ENCODE data around the gene PIERCE2.
"Not testable (repeated sequence)": the region's sequence is repeated elsewhere in the genome, so short reads cannot be mapped to it uniquely, and the experiment has no call there.

Gene PIERCE2

DNA sequence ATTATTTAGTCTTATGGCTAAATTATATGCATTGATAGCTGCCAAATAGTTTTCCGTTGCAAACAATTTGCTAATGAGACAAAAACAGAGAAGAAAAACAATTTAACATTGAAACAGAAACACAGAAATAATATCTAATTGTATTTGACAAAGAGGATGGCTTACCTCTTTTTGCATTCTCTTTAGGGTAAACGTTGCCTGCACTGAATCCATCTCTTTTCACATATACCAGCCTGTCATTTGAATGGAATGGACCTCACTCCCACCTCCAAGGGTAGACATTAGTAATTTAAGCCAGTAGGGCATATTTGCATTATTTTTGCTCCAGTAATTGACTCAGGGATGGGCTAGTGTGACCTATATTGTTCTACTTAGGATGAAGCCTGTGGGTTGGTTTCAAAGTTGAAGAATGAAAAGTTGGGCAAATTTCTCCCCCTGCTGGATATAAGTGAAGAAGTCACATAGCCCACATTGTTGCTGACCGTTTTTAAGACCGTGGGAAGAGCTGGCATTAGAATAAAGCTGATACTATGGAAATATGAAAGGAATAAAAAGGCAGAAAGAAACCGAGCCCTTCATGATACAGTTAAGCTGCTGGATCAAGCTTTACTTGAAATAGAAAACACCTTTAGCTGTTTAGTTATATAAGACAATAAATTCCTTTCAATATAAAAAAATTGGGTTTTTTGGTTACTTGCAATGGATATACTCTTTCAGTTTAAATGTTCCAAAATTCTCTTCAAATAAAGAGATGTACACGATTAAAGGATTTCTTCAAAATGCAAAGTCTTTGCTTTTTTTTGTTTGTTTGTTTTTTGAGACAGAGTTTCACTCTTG, 26.9 kb downstream of the PIERCE2 start:
- DNase-seq = no peak

DNA sequence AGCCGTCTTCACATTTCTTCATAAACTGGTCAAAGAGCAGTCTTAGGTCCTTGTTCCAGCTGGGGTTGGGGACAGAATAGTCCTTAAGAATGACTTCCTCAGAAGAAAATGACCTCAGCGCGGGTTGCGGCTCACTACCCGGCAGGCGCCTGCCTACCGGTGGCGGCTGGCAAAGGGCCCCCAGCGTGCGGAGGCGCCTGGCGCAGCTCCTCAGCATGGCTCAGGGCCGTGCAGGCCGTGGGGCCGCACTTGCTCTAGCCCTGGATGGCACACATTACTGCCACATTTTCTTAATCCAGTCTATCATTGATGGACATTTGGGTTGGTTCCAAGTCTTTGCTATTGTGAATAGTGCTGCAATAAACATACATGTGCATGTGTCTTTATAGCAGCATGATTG, 34.8 kb downstream of the PIERCE2 start:
- DNase-seq = not testable (repeated sequence)

DNA sequence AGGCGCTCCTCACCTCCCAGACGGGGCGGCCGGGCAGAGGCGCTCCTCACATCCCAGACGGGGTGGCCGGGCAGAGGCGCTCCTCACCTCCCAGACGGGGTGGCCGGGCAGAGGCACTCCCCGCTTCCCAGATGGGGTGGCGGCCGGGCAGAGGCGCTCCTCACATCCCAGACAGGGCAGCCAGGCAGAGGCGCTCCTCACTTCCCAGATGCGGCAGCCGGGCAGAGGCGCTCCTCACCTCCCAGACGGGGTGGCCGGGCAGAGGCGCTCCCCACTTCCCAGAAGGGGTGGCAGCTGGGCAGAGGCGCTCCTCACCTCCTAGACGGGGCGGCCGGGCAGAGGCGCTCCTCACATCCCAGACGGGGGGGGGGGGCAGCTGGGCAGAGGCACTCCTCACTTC, 37.6 kb downstream of the PIERCE2 start:
- not testable (repeated sequence) for DNase-seq

- not testable (repeated sequence) for DNase-seq
Observed at GRCh38 chr15:55446379-55447029, 38.2 kb downstream of the PIERCE2 start.

GRCh38 chr15:55447030-55447394, 38.7 kb downstream of the PIERCE2 start:
- not testable (repeated sequence) for DNase-seq

- DNase-seq = no peak
Observed at GRCh38 chr15:55457401-55458022, 49.2 kb downstream of the PIERCE2 start.

DNA sequence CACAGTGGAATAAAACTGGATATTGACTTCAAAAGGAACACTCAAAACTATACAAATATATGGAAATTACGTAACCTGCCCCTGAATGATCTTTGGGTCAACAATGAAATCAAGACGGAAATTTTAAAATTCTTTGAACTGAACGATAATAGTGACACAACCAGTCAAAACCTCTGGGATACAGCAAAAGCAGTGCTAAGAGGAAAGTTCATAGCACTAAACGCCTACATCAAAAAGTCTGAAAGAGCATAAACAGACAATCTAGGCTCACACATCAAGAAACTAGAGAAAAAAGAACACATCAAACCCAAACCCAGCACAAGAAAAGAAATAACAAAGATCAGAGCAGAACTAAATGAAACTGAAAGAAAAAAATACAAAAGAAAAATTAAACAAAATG, 53.2 kb downstream of the PIERCE2 start:
- DNase-seq = no peak

GRCh38 chr15:55468321-55468720, 60.0 kb downstream of the PIERCE2 start:
- no peak for DNase-seq
